H1 (cell line): ENCODE data around the gene COPS6. TPM values are rescaled to one million over a fixed set of nuclear protein-coding genes. Genes with fewer than 3 reads are reported as not detected.
A peak's percentile ranks its signal among the peaks of the same experiment; 100 is the strongest.

Experiments
- CTCF ChIA-PET: fragments of 300-600 bp; sonication (Branson Sonifier 250); formaldehyde crosslinking; loops from one replicate; lab custom pipeline; 2021; ENCODE audit not compliant: partially characterized antibody; lab: Charles Lee
- POLR2A ChIA-PET: fragments of 300-600 bp; sonication (Branson Sonifier 250); formaldehyde crosslinking; loops from one replicate; lab custom pipeline; 2021; ENCODE audit warnings: inconsistent platforms; ENCODE audit not compliant: partially characterized antibody; lab: Charles Lee
- DNase-seq, 2 experiments: peaks; one replicate each; pipeline versions ENCODE4 v3.0.0 to v3.0.0-alpha.2; 2010 to 2022; ENCODE audit warnings: low spot score in 2 of 2, low read depth in 1 of 2, mixed read lengths in 1 of 2
- FAIRE-seq: peaks from 2 replicates; lab custom pipeline; 2011; peaks lifted over from hg19 to GRCh38; lab: Jason Lieb, UNC
- H2AFZ ChIP-seq: 2 replicates; pipeline ENCODE4 v1.8.1; 2012; ENCODE audit warnings: low read length, inconsistent platforms
- H2AK5ac ChIP-seq: 2 replicates; pipeline ENCODE4 v1.6.1; 2013; ENCODE audit warnings: low read depth, low read length
- H2BK120ac ChIP-seq: replicated peaks from 2 replicates; pipeline ENCODE3; 2013; ENCODE audit warnings: low read depth, low read length, inconsistent platforms
- H2BK12ac ChIP-seq: 2 replicates; pipeline ENCODE4 v1.6.1; 2013; ENCODE audit warnings: low read depth, low read length
- H2BK15ac ChIP-seq: 2 replicates; pipeline ENCODE4 v1.6.1; 2013; ENCODE audit warnings: low read length
- H2BK20ac ChIP-seq: 2 replicates; pipeline ENCODE4 v1.6.1; 2013; ENCODE audit warnings: low read length
- H2BK5ac ChIP-seq: 2 replicates; pipeline ENCODE4 v1.6.1; 2013; ENCODE audit warnings: low read depth, low read length
- H3K14ac ChIP-seq: 2 replicates; pipeline ENCODE4 v1.6.1; 2013; ENCODE audit warnings: inconsistent platforms; ENCODE audit not compliant: insufficient read length
- H3K18ac ChIP-seq: 2 replicates; pipeline ENCODE4 v1.6.1; 2013; ENCODE audit warnings: low read length; ENCODE audit errors: extremely low read depth
- H3K23ac ChIP-seq: 2 replicates; pipeline ENCODE4 v1.6.1; 2013; ENCODE audit warnings: inconsistent platforms; ENCODE audit not compliant: insufficient read length
- H3K23me2 ChIP-seq: 2 replicates; pipeline ENCODE4 v1.6.1; 2013; ENCODE audit warnings: low read depth, low read length
- H3K27ac ChIP-seq: 2 replicates; pipeline ENCODE4 v1.6.1; 2011; ENCODE audit warnings: low read depth, low read length, inconsistent platforms
- H3K27me3 ChIP-seq, 4 experiments: replicated peaks in 1 of 4; 1 replicate in 1 of 4; 2 replicates in 3 of 4; pipeline versions ENCODE4 v1.6.1 to v1.8.1; 2011 to 2013; ENCODE audit warnings: low read length in 3 of 4, mild to moderate bottlenecking in 3 of 4, inconsistent platforms in 2 of 4, mixed read lengths in 2 of 4, moderate library complexity in 1 of 4; ENCODE audit not compliant: control insufficient read depth in 3 of 4, insufficient read depth in 3 of 4; ENCODE audit errors: extremely low read depth in 1 of 4
- H3K36me3 ChIP-seq, 4 experiments: 2 replicates each; pipeline versions ENCODE4 v1.6.1 to v1.8.1; 2011 to 2013; ENCODE audit warnings: mild to moderate bottlenecking in 4 of 4, low read length in 3 of 4, moderate library complexity in 2 of 4, control low read depth in 1 of 4, inconsistent platforms in 1 of 4; ENCODE audit not compliant: insufficient read depth in 4 of 4, control insufficient read depth in 2 of 4
- H3K4ac ChIP-seq: replicated peaks from 2 replicates; pipeline ENCODE3; 2013; ENCODE audit warnings: low read length, low read depth, mixed read lengths, inconsistent platforms; ENCODE audit not compliant: insufficient read length
- H3K4me1 ChIP-seq, 4 experiments: replicated peaks in 1 of 4; 1 replicate in 1 of 4; 2 replicates in 3 of 4; pipeline versions ENCODE4 v1.6.1 to v1.8.1; 2011 to 2013; ENCODE audit warnings: low read length in 3 of 4, inconsistent platforms in 2 of 4, mixed read lengths in 1 of 4; ENCODE audit not compliant: insufficient read depth in 4 of 4, control insufficient read depth in 3 of 4
- H3K4me2 ChIP-seq, 2 experiments: 2 replicates each; pipeline versions ENCODE4 v1.6.1 to v1.8.1; 2011 to 2013; ENCODE audit warnings: low read depth in 2 of 2, low read length in 2 of 2, control low read depth in 1 of 2, inconsistent platforms in 1 of 2, mild to moderate bottlenecking in 1 of 2; ENCODE audit not compliant: insufficient read depth in 1 of 2
- H3K4me3 ChIP-seq, 4 experiments: fragments of 200-600, 300-600 bp in 1 of 4; sonication (generic), shearing (Covaris generic), sonication (Bioruptor Twin) in 1 of 4; 2 replicates each; pipeline versions ENCODE4 v1.5.1 to v1.8.1; 2011 to 2016; ENCODE audit warnings: low read length in 4 of 4, low read depth in 3 of 4, control low read depth in 2 of 4, inconsistent platforms in 2 of 4, mild to moderate bottlenecking in 2 of 4, mixed read lengths in 1 of 4, moderate library complexity in 1 of 4; ENCODE audit not compliant: insufficient read depth in 2 of 4; ENCODE audit errors: extremely low read depth in 1 of 4
- H3K56ac ChIP-seq: replicated peaks from 2 replicates; pipeline ENCODE3; 2013; ENCODE audit warnings: low read depth, mild to moderate bottlenecking, mixed read lengths, low read length, inconsistent platforms; ENCODE audit not compliant: insufficient read length
- H3K79me1 ChIP-seq: 2 replicates; pipeline ENCODE4 v1.6.1; 2013; ENCODE audit warnings: low read depth, low read length, control low read depth
- H3K79me2 ChIP-seq, 2 experiments: 2 replicates each; pipeline versions ENCODE4 v1.6.1 to v1.8.1; 2012 to 2013; ENCODE audit warnings: low read length in 2 of 2, mild to moderate bottlenecking in 2 of 2, inconsistent platforms in 1 of 2; ENCODE audit not compliant: insufficient read depth in 2 of 2, control insufficient read depth in 1 of 2
- H3K9ac ChIP-seq, 4 experiments: replicated peaks in 1 of 4; 1 replicate in 1 of 4; 2 replicates in 3 of 4; pipeline versions ENCODE4 v1.6.1 to v1.8.1; 2011 to 2013; ENCODE audit warnings: low read depth in 3 of 4, low read length in 3 of 4, control low read depth in 2 of 4, mild to moderate bottlenecking in 2 of 4, moderate library complexity in 2 of 4, inconsistent platforms in 1 of 4; ENCODE audit errors: extremely low read depth in 1 of 4
- H3K9me3 ChIP-seq, 2 experiments: 2 replicates each; pipeline versions ENCODE4 v1.6.1 to v1.8.1; 2012 to 2013; ENCODE audit warnings: mild to moderate bottlenecking in 2 of 2, moderate library complexity in 2 of 2, control low read depth in 1 of 2, inconsistent platforms in 1 of 2, low read depth in 1 of 2, low read length in 1 of 2, mixed read lengths in 1 of 2; ENCODE audit not compliant: insufficient read depth in 2 of 2
- H4K20me1 ChIP-seq, 2 experiments: replicated peaks in 1 of 2; 2 replicates each; pipeline versions ENCODE3 to v1.8.1; 2011 to 2013; ENCODE audit warnings: inconsistent platforms in 2 of 2, low read length in 2 of 2, mild to moderate bottlenecking in 1 of 2; ENCODE audit not compliant: insufficient read depth in 2 of 2, control insufficient read depth in 1 of 2
- H4K5ac ChIP-seq: 2 replicates; pipeline ENCODE4 v1.6.1; 2013; ENCODE audit warnings: low read length, low read depth, mixed read lengths, inconsistent platforms; ENCODE audit not compliant: insufficient read length
- H4K8ac ChIP-seq: 2 replicates; pipeline ENCODE4 v1.8.0; 2013; ENCODE audit warnings: mild to moderate bottlenecking, moderate library complexity, low read length, inconsistent platforms; ENCODE audit not compliant: insufficient read depth; ENCODE audit errors: extremely low read depth
- H4K91ac ChIP-seq: replicated peaks from 2 replicates; pipeline ENCODE3; 2013; ENCODE audit warnings: low read length, mixed read lengths, inconsistent platforms; ENCODE audit not compliant: insufficient read length
- MAFK ChIP-seq: IDR thresholded peaks from 2 replicates; pipeline ENCODE4 v1.6.1; 2012; ENCODE audit warnings: low read depth, mild to moderate bottlenecking, improper control_type of control experiment, low read length
- POLR2A ChIP-seq, 2 experiments: IDR thresholded peaks; 1 replicate in 1 of 2; 2 replicates in 1 of 2; pipeline ENCODE4 v1.6.1; 2011; ENCODE audit warnings: low read depth in 2 of 2, low read length in 2 of 2, mild to moderate bottlenecking in 2 of 2; ENCODE audit errors: control extremely low read depth in 1 of 2
- POLR2AphosphoS5 ChIP-seq: IDR thresholded peaks from 2 replicates; pipeline ENCODE4 v1.6.1; 2011; ENCODE audit warnings: low read depth, low read length
- WGBS, 2 experiments: shearing (Covaris generic) in 1 of 2; methylation state at CpG; one replicate each; pipeline versions ENCODE4 v1.1.6 to v1.1.7; 2013 to 2015; ENCODE audit warnings: low lambda C conversion rate in 2 of 2, mixed read lengths in 2 of 2, inconsistent platforms in 1 of 2, low coverage in 1 of 2, missing lambda C conversion rate in 1 of 2; ENCODE audit not compliant: insufficient replicate concordance in 2 of 2, insufficient coverage in 1 of 2, insufficient read length in 1 of 2; ENCODE audit errors: extremely low coverage in 1 of 2, missing lambda C conversion rate in 1 of 2; 5-methylcytosine and 5-hydroxymethylcytosine counted together
- polyA plus RNA-seq, 7 experiments: library from polyadenylated mRNA; depleted of rRNA in 3 of 7; stranded (reverse) in 5 of 7; unstranded in 2 of 7; fragments of >200 nt in 5 of 7; fragments of 200-250 nt in 2 of 7; gene quantifications; 1 replicate in 5 of 7; 2 replicates in 1 of 7; 4 replicates in 1 of 7; pipeline versions ENCODE4 v1.2.1 to v1.2.3, GENCODE V29; 2011 to 2013; ENCODE audit warnings: missing spikeins in 2 of 7, mixed read lengths in 2 of 7
- total RNA-seq: library from RNA; stranded (reverse); fragmentation: NEBNext Ultra II Directional; extraction: Animal tissue kit (Norgen Biotek cat#: 25700); gene quantifications from 2 replicates; pipeline ENCODE4 v1.2.1, GENCODE V29; 2021

Gene COPS6
- total and polyA plus RNA-seq, 2 of the 8 experiments (the other 6 are each of a cell fraction or from before 2014, with no cell fraction given), result 127 to 225 TPM

- no peak overlapping the region for H2BK20ac ChIP-seq
- no peak overlapping the region for H3K23ac ChIP-seq
- H3K4ac ChIP-seq, result no peak overlapping the region
- H3K79me1 ChIP-seq, result peaks cover 12% of the 10 kb centered on the region
- H3K4me2 ChIP-seq, result peak overlapping the region; percentile 56 to 77
- no peak overlapping the region for H3K56ac ChIP-seq
- H3K4me3 ChIP-seq, result peak overlapping the region; percentile 76 to 97 (median 84); a peak in 7 of 8 replicates
- ChIA-PET CTCF (interaction anchor here (0.6 to 5.9 kb wide), 3 partner anchors 14 to 538 kb away, joined by 3 to 55 read pairs (median 3); no protein-coding TSS in a partner anchor), POLR2A (interaction anchor here (1.0 to 20.0 kb wide), 10 partner anchors 11 to 109 kb away, joined by 3 to 722 read pairs (median 8); partner anchors contain the start of genes CNPY4, COPS6, GPC2 and MBLAC1)
- no peak overlapping the region for H3K14ac ChIP-seq
- H2AFZ ChIP-seq, result no peak overlapping the region
- no peaks in the 10 kb centered on the region; the same call in 1 of the 2 replicates for H3K23me2 ChIP-seq
- H2BK120ac ChIP-seq, result no peak overlapping the region
- peaks cover 9 to 56% of the 10 kb centered on the region in 2 experiments for H3K79me2 ChIP-seq
- no peak overlapping the region for H4K91ac ChIP-seq
- no peak for FAIRE-seq
- H3K9ac ChIP-seq, result peak overlapping the region; percentile 71 to 100 (median 99)
- H3K27ac ChIP-seq, result peak overlapping the region; percentile 98; the same call in 1 of the 2 replicates
- no peak overlapping the region; the same call in 1 of the 2 replicates for H2AK5ac ChIP-seq
- no peak for DNase-seq
- H4K8ac ChIP-seq, result peak overlapping the region; percentile 74; the same call in 1 of the 2 replicates
- H2BK15ac ChIP-seq, result no peak overlapping the region
- H4K5ac ChIP-seq, result no peak overlapping the region
- H3K18ac ChIP-seq, result no peak overlapping the region
- TF ChIP-seq MAFK (no peak), POLR2AphosphoS5 (peak; percentile 80), POLR2A (IDR thresholded peaks at IDR 0.05; ENCODE audit: control extremely low read depth in 1 of 2, low read depth in 2 of 2, low read length in 2 of 2) (peak in 1 of 2 experiments; percentile 65; a peak in 1 of 3 replicates)
- TF ChIP-seq, all 59 proteins: peak for 2
- Histone ChIP-seq H3K27me3 (no peaks in the 10 kb centered on the region), H2BK5ac (no peak overlapping the region; the same call in 1 of the 2 replicates), H3K36me3 (peaks cover 50 to 58% (median 52%) of the 10 kb centered on the region in 4 experiments), H4K20me1 (peaks cover 11 to 22% of the 10 kb centered on the region in 2 experiments), H3K9me3 (no peaks in the 10 kb centered on the region), H3K4me1 (peaks cover 0 to 8% (median 3%) of the 10 kb centered on the region in 4 experiments; a peak in 3 of 7 replicates), H2BK12ac (no peak overlapping the region)
- WGBS, 2 experiments, result 94% methylated on average over 12 of the region's 12 CpGs; no CpG with 5 or more reads in 1 of the 2 experiments
Measured at GRCh38 chr7:100099452-100099851, 10.7 kb downstream of the COPS6 start.
